GM19238 (cell line): ENCODE data around the gene NTRK1.

ENCODE experiments used
- DNase-seq: peaks from one replicate; pipeline ENCODE4 v3.0.0; 2011; ENCODE audit warnings: low spot score; ENCODE audit not compliant: insufficient read length

Gene NTRK1

GRCh38 chr1:156838972-156839371 lies 21.7 kb upstream of the NTRK1 start:
- DNase-seq: peak; percentile 60

GRCh38 chr1:156839426-156840109 lies 21.1 kb upstream of the NTRK1 start:
- no peak for DNase-seq

- DNase-seq: no peak
Observed at GRCh38 chr1:156840186-156840897, 20.3 kb upstream of the NTRK1 start.

GRCh38 chr1:156840898-156841279 lies 19.8 kb upstream of the NTRK1 start:
- DNase-seq: no peak

- no peak for DNase-seq
Observed at GRCh38 chr1:156841295-156841855, 19.3 kb upstream of the NTRK1 start.

- no peak for DNase-seq
Observed at GRCh38 chr1:156842618-156843300, 17.9 kb upstream of the NTRK1 start.

GRCh38 chr1:156844102-156844501 lies 16.6 kb upstream of the NTRK1 start:
- no peak for DNase-seq

- no peak for DNase-seq
Observed at GRCh38 chr1:156844638-156845037, 16.0 kb upstream of the NTRK1 start.

- no peak for DNase-seq
Observed at GRCh38 chr1:156845055-156845952, 15.4 kb upstream of the NTRK1 start.

GRCh38 chr1:156845953-156846545 lies 14.6 kb upstream of the NTRK1 start:
- DNase-seq: no peak

GRCh38 chr1:156846643-156847042 lies 14.0 kb upstream of the NTRK1 start:
- no peak for DNase-seq

GRCh38 chr1:156847591-156848460 lies 12.8 kb upstream of the NTRK1 start:
- no peak for DNase-seq

- no peak for DNase-seq
Observed at GRCh38 chr1:156848461-156849150, 12.1 kb upstream of the NTRK1 start.

GRCh38 chr1:156849151-156849496 lies 11.5 kb upstream of the NTRK1 start:
- no peak for DNase-seq

GRCh38 chr1:156851779-156852417 lies 8.8 kb upstream of the NTRK1 start:
- DNase-seq: no peak

GRCh38 chr1:156852418-156852874 lies 8.2 kb upstream of the NTRK1 start:
- DNase-seq: no peak

- no peak for DNase-seq
Observed at GRCh38 chr1:156853761-156854160, 6.9 kb upstream of the NTRK1 start.

- no peak for DNase-seq
Observed at GRCh38 chr1:156854634-156855033, 6.0 kb upstream of the NTRK1 start.
